ENCODE results near the gene TEKT3.

DNA sequence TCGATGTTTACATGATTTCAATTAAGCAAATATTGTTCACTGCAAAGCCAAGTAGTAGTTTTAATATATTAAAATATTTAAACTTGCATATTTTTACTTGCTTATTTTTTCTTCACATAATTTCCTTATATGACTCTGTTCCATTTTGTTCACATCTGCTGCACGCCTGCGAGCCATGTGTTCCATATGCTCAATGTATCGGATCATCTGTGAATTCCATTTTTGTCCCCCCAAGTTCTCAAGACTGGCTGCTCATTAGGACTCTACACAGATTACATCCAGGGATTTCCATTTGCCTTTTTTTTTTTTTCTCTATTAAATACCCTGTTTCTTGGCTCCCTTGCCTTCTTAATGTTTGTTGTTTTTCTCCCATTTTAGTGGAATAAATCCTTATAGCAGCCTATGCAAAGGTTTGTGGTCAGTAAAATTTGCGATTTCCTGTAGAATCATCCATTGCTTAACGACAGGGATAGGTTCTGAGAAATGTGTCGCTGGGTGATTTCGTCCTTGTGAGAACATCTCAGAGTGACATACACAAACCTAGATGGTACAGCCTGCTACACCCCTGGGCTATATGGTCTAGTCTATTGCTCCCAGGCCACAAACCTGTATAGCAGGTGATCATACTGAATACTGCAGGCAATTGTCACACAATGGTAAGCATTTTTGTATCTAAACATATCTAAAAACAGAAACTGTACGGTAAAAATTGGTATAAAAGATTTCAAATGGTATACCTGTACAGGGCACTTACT, 30.2 kb upstream of the TEKT3 start:
- TF ChIP-seq EZH2 (IDR thresholded peaks at IDR 0.05; ENCODE audit: borderline replicate concordance, low read depth, low read length, severe bottlenecking) (no peak), CTCF (IDR thresholded peaks at IDR 0.05; ENCODE audit: extremely low read depth in 1 of 2, insufficient read depth in 1 of 2, low read depth in 1 of 2, low read length in 2 of 2) (no peak), JUN (IDR thresholded peaks at IDR 0.05; ENCODE audit: borderline replicate concordance, insufficient read depth, insufficient read length, low read depth) (no peak), POLR2AphosphoS5 (IDR thresholded peaks at IDR 0.05; ENCODE audit: insufficient read depth, low read depth, low read length) (no peak), POLR2A (IDR thresholded peaks at IDR 0.05; ENCODE audit: low read depth, low read length) (no peak), GATA2 (IDR thresholded peaks at IDR 0.05; ENCODE audit: insufficient read depth, insufficient read length, low read depth, low read length) (no peak), MYC (IDR thresholded peaks at IDR 0.05; ENCODE audit: low read depth, low read length) (no peak), FOS (IDR thresholded peaks at IDR 0.05; ENCODE audit: borderline replicate concordance, insufficient read depth, low read length) (no peak)
- TF ChIP-seq, protein P1, sequence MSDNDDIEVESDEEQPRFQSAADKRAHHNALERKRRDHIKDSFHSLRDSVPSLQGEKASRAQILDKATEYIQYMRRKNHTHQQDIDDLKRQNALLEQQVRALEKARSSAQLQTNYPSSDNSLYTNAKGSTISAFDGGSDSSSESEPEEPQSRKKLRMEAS (IDR thresholded peaks at IDR 0.05; ENCODE audit: insufficient read depth, insufficient read length) = no peak
